ENCODE measurements around the gene MAPKAP1.

The MAPKAP1 gene

GRCh38 chr9:125639057-125639456 is 68.0 kb downstream of the MAPKAP1 start:
- no peak for DNase-seq

DNA sequence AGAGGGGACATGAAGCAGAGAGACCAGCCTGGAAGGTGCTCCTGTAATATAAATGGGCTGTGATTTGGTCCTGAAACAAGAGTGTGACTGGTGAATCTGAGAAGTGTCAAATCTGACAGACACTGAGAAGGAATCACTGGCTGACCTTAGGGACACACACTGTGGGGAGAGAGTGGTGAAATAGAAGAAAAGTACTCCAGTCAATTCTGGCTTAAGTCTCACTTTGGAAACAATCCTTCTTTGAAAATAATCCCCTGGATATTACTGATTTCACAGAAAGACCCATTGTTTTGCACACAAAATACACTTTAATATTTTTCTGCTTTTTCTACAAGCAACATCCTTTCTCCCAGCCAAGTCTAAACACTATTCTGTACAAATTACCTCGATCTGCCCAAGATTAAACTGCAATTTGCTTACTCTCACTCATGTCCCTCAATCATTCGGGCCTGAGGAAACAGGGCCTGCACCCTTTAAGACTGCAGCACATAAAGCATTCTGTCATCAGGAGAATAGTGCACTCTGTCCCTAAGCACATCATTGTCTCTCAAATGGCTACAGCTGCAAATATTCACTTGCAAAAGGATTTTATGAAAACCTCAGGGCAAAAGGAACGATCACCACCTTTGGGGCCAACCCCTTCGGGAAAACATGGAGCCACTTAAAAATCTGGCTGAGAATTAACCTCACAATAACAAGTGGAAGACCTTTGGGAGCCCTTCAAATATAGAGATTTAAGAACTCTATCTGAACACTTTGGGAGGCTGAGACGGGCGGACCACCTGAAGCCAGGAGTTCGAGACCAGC is 68.6 kb downstream of the MAPKAP1 start:
- no peak for DNase-seq

- no peak for DNase-seq
Measured at GRCh38 chr9:125637241-125637640, 69.8 kb downstream of the MAPKAP1 start.

DNA sequence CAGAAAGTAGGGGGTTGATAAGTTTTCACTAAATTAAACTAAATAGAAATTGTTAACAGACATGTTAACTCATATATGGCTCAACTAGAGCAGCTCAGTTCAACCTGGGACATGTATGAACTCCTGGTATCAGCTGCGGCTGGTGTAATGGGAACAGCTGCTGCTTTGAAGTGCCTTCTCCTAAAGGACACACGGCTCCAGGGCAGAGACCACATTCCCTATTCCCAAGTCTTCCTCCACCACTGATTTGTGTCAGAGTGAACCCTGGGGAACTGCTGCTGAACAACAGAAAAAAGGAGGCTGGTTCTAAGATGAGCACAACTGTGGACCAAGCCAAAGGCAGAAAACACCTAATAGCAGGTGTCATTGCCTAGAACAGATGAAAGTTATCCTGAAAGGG is 71.1 kb downstream of the MAPKAP1 start:
- DNase-seq, result no peak

- no peak for DNase-seq
Measured at GRCh38 chr9:125634040-125634717, 72.8 kb downstream of the MAPKAP1 start.

DNA sequence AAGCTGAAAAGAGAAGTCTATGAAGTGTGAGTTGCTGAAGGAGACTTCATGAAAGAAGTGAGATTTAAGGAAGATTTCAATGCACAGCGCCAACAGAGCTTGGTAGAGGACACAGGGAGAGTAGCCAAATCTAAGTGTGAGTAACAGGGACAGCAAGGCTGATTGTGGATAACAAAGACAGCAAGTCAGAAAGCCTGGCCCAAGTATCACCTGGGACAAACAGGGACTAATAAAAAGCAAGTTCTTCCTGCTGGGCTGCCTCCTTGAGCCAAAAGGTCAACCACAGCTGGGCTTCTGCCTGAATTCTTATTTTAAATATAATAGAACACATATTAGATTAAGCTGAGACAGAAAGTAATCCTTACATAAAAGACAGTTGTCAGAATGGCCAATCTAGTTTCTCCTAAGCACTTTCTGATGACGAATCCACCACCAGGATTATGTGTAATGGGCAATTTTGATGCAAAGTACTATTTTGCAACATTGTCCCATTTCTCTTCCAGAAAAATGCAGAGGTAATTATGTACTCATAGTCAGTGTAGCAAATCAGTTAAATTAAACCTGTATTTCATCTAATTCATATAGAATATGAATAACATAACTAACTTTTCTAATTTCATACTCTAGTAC is 73.8 kb downstream of the MAPKAP1 start:
- no peak for DNase-seq

DNA sequence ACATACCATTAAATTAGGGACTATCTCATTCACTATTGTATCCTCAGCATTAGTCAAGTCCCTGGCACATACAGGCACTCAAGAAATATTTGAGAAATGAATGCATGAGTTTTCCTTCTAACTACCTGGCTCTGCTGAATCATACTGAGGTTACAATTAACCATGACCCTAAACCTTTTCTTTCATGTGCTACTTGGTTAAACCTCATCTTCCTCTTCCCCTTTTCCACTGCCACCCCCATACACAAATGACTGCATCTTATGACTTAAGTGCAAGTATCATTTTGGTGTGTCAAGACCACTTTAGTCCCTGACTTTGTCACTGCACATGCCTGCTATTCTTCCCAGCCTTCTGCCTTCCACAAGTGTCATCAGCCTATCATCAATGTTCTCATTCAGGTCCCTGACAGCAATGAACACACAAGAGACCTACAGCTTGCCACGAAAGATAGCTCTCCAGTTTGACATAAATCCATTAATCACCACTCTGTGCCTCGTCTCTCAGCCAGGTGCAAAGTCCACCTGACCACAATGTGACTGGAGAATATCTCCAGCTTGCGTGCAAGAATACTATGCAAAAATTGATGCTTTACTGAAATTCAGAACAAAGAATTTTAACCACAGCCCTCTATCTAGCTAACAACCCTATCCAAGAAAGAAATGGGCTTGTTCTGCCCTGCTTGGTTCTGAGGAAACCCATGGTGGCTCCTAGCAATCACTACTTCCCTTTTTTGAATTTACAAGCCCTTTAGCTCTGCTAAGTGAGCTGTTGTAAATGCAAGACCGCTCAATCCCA is 74.5 kb downstream of the MAPKAP1 start:
- DNase-seq, result no peak

- DNase-seq, result no peak
Measured at GRCh38 chr9:125631391-125632085, 75.5 kb downstream of the MAPKAP1 start.

- no peak for DNase-seq
Measured at GRCh38 chr9:125630436-125630835, 76.6 kb downstream of the MAPKAP1 start.

- no peak for DNase-seq
Measured at GRCh38 chr9:125629446-125629845, 77.6 kb downstream of the MAPKAP1 start.

DNA sequence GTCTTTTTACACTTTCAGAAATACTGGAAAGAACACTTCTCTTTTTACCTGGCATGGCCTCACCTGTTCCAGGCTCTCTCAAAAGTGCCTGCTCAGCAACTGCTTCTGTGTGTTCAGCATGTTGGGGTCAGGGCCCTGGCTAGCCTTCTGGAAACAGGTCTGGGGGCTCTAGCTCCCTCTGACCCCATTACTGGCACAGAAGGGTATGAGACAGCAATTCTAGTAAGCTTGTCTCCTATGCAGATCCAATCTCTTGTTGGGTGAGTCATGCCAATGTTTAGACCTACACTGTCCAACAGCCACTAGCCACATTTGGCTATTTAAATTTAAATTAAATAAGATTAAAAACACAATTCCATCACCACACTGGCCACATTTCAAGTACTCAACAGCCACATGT is 80.8 kb downstream of the MAPKAP1 start:
- no peak for DNase-seq

GRCh38 chr9:125621170-125621569 is 85.8 kb downstream of the MAPKAP1 start:
- DNase-seq, result no peak

DNA sequence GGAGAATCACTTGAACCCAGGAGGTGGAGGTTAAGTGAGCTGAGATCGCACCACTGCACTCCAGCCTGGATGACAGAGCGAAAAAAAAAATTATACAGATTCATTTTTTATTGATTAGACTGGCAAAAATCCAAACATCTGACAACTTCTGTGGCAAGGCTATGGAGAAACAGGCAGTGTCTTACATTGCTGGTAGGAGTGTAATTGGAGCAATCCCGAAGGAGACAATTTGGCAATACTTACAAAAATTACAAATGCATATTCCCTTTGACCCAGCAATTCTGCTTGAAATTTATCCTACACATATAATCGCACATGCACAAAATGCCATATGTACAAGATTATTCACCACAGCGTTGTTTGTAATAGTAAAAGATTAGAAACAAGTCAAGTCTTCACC is 86.8 kb downstream of the MAPKAP1 start:
- DNase-seq, result no peak

DNA sequence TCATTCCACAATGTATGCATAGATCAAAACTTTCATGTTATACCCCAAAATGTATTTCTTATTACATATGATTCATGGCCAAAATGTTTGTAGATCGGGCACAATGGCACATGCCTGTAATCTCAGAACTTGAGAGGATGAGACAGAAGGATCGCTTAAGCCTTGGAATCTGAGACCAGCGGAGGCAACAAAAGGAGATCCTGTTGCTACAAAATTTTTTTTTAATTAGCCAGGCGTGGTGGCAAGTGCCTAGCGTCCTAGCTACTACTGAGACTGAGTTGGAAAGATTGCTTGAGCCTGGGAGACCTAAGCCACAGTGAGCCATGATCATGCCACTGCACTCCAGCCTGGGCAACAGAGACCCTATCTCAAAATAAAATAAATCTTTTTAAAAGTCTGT is 89.9 kb downstream of the MAPKAP1 start:
- no peak for DNase-seq

DNA sequence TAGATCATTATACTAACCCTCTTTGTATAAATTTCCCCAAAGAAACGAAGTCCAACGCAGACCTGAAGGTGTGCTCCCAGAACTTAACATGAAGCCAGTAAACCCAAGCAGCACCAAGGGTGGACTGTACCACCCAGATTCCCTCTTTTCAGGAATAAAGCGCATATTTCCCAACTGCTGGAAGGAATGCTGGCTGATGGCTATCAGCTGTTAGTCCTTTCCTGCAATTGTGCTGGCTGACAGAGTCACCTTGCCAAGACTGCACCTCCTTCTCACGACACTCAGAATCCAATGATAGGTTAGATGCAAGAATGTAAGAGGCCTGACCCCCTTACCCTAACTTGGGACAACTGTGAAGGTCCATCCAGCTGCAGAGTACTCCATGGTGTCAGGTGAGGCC is 93.9 kb downstream of the MAPKAP1 start:
- DNase-seq, result no peak

GRCh38 chr9:125612616-125613015 is 94.4 kb downstream of the MAPKAP1 start:
- no peak for DNase-seq

DNA sequence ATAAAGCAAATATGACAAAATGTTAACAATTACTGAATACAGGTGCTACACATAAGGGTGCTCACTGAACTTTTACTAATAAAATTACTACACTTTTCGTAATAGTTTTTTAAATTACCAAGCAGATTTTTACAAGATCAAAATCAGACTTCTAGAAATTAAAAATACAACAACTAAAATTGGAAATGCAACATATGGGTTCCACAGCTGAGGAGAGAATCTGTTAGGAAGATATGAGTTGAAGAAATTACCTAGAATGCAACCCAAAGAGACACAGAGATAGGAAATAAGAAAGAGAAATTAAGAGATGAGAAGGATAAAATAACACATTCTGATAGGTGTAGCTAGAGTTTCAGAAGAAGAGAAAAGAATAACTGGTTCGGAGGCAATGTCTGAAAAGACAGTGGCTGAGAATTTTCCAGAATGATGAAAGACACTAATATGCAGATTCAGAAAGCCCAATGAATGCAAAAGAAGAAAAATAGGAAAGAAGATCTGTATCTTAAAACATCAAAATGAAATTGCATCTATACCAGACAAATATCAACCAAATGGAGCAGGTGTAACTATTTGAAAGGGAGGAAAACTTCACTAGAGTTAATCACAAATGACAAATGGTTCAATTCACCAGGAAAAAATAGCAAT is 95.8 kb downstream of the MAPKAP1 start:
- no peak for DNase-seq

DNA sequence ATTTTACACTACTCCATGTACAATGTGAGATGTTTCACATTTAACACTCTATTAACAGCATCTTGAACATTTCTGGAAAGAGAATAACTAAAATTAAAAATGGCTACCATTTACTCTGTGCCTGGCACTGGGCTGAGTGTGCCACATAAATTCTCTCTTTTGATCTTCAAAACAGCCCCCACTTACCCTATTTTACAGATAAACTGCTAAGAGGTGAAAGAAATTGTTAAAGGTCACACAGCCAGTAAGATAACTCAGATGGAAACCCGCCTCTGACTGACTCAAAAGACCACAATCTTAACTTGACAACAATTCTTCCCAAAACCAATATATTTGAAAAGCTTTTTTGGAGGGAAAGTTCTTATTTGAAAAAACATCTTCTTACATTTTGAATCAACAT is 97.3 kb downstream of the MAPKAP1 start:
- DNase-seq, result no peak

DNA sequence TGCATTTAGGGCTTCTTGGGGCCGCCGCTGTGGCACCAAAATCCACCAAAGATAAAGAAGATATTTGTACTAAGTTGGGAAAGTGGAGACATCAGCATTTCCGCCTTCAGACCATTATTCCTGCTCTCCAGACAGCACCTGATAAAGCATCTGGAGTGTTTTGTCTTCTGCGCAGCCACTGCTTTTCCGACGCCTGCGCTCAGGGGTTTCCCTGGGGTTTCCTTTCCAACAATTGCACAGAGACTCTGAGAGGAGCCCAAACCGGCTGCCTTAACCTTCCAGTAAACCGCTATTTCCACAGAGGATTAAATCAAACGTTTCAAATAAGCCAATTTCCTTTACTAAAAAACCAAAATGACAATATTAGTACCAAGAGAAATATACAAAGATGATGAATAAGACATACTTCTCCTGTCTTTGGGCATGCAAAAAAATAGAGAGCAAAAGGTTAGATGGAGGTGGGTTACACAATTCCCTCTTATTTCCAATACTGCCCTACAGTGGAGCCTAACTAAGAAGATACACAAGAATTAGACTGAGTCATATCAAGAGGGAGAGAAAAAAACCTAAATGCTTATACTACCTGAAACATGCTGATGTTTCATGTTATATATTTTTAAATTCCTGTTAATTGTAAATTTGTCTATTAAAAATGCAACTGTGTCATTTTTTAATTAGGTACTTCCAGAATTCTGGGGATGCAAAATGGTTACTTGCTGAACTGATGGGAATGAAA is 98.4 kb downstream of the MAPKAP1 start:
- DNase-seq, result no peak

- DNase-seq, result no peak
Measured at GRCh38 chr9:125604196-125604595, 102.8 kb downstream of the MAPKAP1 start.

DNA sequence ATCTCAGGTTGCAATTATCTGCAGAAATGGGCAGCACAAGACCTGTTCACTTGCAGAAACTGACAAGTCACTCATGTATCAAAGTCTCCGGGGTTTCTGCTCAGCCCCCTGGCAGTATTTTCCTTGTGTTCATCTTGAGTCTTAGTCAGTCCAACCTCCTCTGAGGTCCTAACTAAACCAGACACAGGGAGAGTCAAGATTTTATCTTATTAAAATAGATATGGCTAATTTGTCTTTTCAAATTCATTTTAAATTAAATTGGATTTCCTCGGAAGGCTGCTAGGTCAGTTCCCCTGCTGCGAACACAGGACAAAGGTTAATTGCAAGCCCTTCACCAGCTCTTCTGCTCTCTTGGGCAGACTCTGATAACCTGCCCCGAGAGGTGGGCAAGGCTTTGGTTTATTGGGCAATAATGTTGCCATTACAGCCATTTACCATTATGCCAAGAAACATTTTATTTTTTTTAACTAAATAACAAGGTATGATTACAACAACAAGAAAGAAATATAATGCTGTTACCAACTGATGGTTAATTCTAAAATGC is 103.5 kb downstream of the MAPKAP1 start:
- no peak for DNase-seq

All from 8988T (cell line).